Activated T-helper 2 cell treated with anti-CD3 and anti-CD28 coated beads, Interferon-gamma antibody, Interleukin-2, Interleukin-4, amounts not matched to agents 10 μg/mL and 5 μg/mL and 100 μg/mL, durations not matched to agents 14 hours and 24 hours and 36 hours (primary cell): Measurements from ENCODE around the gene GFI1. TPM values are rescaled to one million over a fixed set of nuclear protein-coding genes. Genes with fewer than 3 reads are reported as not detected.
"Not testable (repeated sequence)": the region's sequence is repeated elsewhere in the genome, so short reads cannot be mapped to it uniquely, and the experiment has no call there.

Source experiments
- DNase-seq: peaks from one replicate; pipeline ENCODE4 v3.0.0; 2021; ENCODE audit warnings: low spot score
- H3K27ac Mint-ChIP-seq: one replicate; pipeline ENCODE4 v1.8.0; 2021; ENCODE audit warnings: mixed read lengths
- H3K27me3 Mint-ChIP-seq: one replicate; pipeline ENCODE4 v1.8.0; 2021; ENCODE audit warnings: low read depth, mixed read lengths
- H3K36me3 Mint-ChIP-seq: one replicate; pipeline ENCODE4 v1.8.0; 2021; ENCODE audit warnings: low read depth, mixed read lengths
- H3K4me1 Mint-ChIP-seq: one replicate; pipeline ENCODE4 v1.8.0; 2021; ENCODE audit warnings: low read depth, mixed read lengths
- H3K4me3 Mint-ChIP-seq: one replicate; pipeline ENCODE4 v1.8.0; 2021; ENCODE audit warnings: low read depth, mild to moderate bottlenecking, moderate library complexity, mixed read lengths
- H3K9me3 Mint-ChIP-seq: one replicate; pipeline ENCODE4 v1.8.0; 2021; ENCODE audit warnings: mixed read lengths
- intact Hi-C: fragments of 100-400 bp; cut with micrococcal nuclease; formaldehyde crosslinking; loops from one replicate; pipeline ENCODE4 v1.15.1; 2023
- total RNA-seq: library from RNA; stranded (reverse); gene quantifications from 2 replicates; pipeline ENCODE4 v1.2.3, GENCODE V29; 2022

GFI1 gene
- total RNA-seq, 1 donor from 2014 or later = 99.4 TPM

GRCh38 chr1:92445865-92446264 is 40.9 kb downstream of the GFI1 start:
- Mint-ChIP-seq H3K9me3 (peaks cover 7% of the 10 kb centered on the region), H3K4me1 (peaks cover 29% of the 10 kb centered on the region), H3K4me3 (no peak overlapping the region)

GRCh38 chr1:92444351-92444750 is 42.4 kb downstream of the GFI1 start:
- Mint-ChIP-seq H3K36me3 (no peaks in the 10 kb centered on the region), H3K4me3 (no peak overlapping the region), H3K27me3 (no peaks in the 10 kb centered on the region), H3K4me1 (peaks cover 31% of the 10 kb centered on the region), H3K9me3 (no peaks in the 10 kb centered on the region), H3K27ac (no peak overlapping the region)
- no peak for DNase-seq
- intact Hi-C loops = no loop called here

More at GRCh38 chr1:92445865-92446264, 40.9 kb downstream of the GFI1 start:
- no peak overlapping the region for H3K27ac Mint-ChIP-seq
- intact Hi-C loops = no loop called here
- no peak for DNase-seq
- peaks cover 6% of the 10 kb centered on the region for H3K36me3 Mint-ChIP-seq
- H3K27me3 Mint-ChIP-seq = no peaks in the 10 kb centered on the region

GRCh38 chr1:92443893-92444292 is 42.8 kb downstream of the GFI1 start:
- no peak overlapping the region for H3K27ac Mint-ChIP-seq
- intact Hi-C loops = no loop called here
- H3K36me3 Mint-ChIP-seq = no peaks in the 10 kb centered on the region
- peaks cover 32% of the 10 kb centered on the region for H3K4me1 Mint-ChIP-seq
- no peak for DNase-seq
- H3K27me3 Mint-ChIP-seq = no peaks in the 10 kb centered on the region
- H3K4me3 Mint-ChIP-seq = no peak overlapping the region
- no peaks in the 10 kb centered on the region for H3K9me3 Mint-ChIP-seq

GRCh38 chr1:92442351-92442750 is 44.4 kb downstream of the GFI1 start:
- Mint-ChIP-seq H3K9me3 (no peaks in the 10 kb centered on the region), H3K36me3 (no peaks in the 10 kb centered on the region), H3K27ac (no peak overlapping the region)

GRCh38 chr1:92441697-92442342 is 44.9 kb downstream of the GFI1 start:
- intact Hi-C loops = no loop called here
- Mint-ChIP-seq H3K27ac (no peak overlapping the region), H3K36me3 (no peaks in the 10 kb centered on the region), H3K27me3 (no peaks in the 10 kb centered on the region), H3K4me1 (peaks cover 26% of the 10 kb centered on the region), H3K9me3 (no peaks in the 10 kb centered on the region), H3K4me3 (no peak overlapping the region)
- no peak for DNase-seq

More at GRCh38 chr1:92442351-92442750, 44.4 kb downstream of the GFI1 start:
- intact Hi-C loops = no loop called here
- no peak for DNase-seq
- Mint-ChIP-seq H3K4me3 (no peak overlapping the region), H3K4me1 (peaks cover 31% of the 10 kb centered on the region), H3K27me3 (no peaks in the 10 kb centered on the region)

GRCh38 chr1:92441316-92441696 is 45.4 kb downstream of the GFI1 start:
- H3K4me3 Mint-ChIP-seq = no peak overlapping the region
- no peak overlapping the region for H3K27ac Mint-ChIP-seq

GRCh38 chr1:92439291-92439690 is 47.4 kb downstream of the GFI1 start:
- H3K27me3 Mint-ChIP-seq = no peaks in the 10 kb centered on the region
- H3K4me1 Mint-ChIP-seq = peaks cover 21% of the 10 kb centered on the region
- H3K27ac Mint-ChIP-seq = peak overlapping the region; percentile 64
- DNase-seq = no peak
- intact Hi-C loops = no loop called here
- no peak overlapping the region for H3K4me3 Mint-ChIP-seq
- H3K9me3 Mint-ChIP-seq = peaks cover 6% of the 10 kb centered on the region
- H3K36me3 Mint-ChIP-seq = peaks cover 6% of the 10 kb centered on the region

More at GRCh38 chr1:92441316-92441696, 45.4 kb downstream of the GFI1 start:
- Mint-ChIP-seq H3K36me3 (peaks cover 3% of the 10 kb centered on the region), H3K27me3 (no peaks in the 10 kb centered on the region), H3K9me3 (no peaks in the 10 kb centered on the region), H3K4me1 (peaks cover 22% of the 10 kb centered on the region)
- no peak for DNase-seq
- intact Hi-C loops = no loop called here

GRCh38 chr1:92434572-92434971 is 52.2 kb downstream of the GFI1 start:
- peaks cover 15% of the 10 kb centered on the region for H3K4me1 Mint-ChIP-seq
- H3K27ac Mint-ChIP-seq, DNase-seq, H3K4me3 Mint-ChIP-seq, H3K27me3 Mint-ChIP-seq, intact Hi-C loops, H3K36me3 Mint-ChIP-seq, H3K9me3 Mint-ChIP-seq: not testable (repeated sequence)

- peaks cover 3% of the 10 kb centered on the region for H3K36me3 Mint-ChIP-seq
- H3K4me1 Mint-ChIP-seq = peaks cover 4% of the 10 kb centered on the region
- intact Hi-C loops = no loop called here
- H3K4me3 Mint-ChIP-seq = no peak overlapping the region
- H3K27me3 Mint-ChIP-seq = no peaks in the 10 kb centered on the region
- peaks cover 4% of the 10 kb centered on the region for H3K9me3 Mint-ChIP-seq
- no peak for DNase-seq
- no peak overlapping the region for H3K27ac Mint-ChIP-seq
These were observed 56.7 kb downstream of the GFI1 start for GRCh38 chr1:92430030-92430429.

- intact Hi-C loops = no loop called here
- Mint-ChIP-seq H3K36me3 (no peaks in the 10 kb centered on the region), H3K27ac (no peak overlapping the region), H3K4me1 (peaks cover 6% of the 10 kb centered on the region), H3K27me3 (no peaks in the 10 kb centered on the region), H3K9me3 (no peaks in the 10 kb centered on the region), H3K4me3 (no peak overlapping the region)
- DNase-seq = no peak
These were observed 61.1 kb downstream of the GFI1 start for GRCh38 chr1:92425617-92426016.

Other genes with a start within 250 kb of the GFI1 start
- gene GLMN, start 187.9 kb downstream of the GFI1 start, total RNA-seq = 29.5 and 30.8 TPM in 2 replicates
- gene RPAP2, start 187.9 kb downstream of the GFI1 start, total RNA-seq = 41.9 and 42.8 TPM in 2 replicates